GM08714 (cell line): ENCODE results near the gene CCK.
"Not testable (repeated sequence)": the region's sequence is repeated elsewhere in the genome, so short reads cannot be mapped to it uniquely, and the experiment has no call there.

Experiments
- H3K4me3 ChIP-seq: fragments of 200-500 bp; sonication (Bioruptor generic); 2 replicates; pipeline ENCODE4 v1.5.1; 2014; ENCODE audit warnings: mild to moderate bottlenecking, low read length, inconsistent platforms
- ZNF274 ChIP-seq: IDR thresholded peaks from 2 replicates; pipeline ENCODE4 v1.6.1; 2012; ENCODE audit warnings: mild to moderate bottlenecking, low read depth, low read length

CCK gene

GRCh38 chr3:42266085-42266484 is at the start of gene CCK:
CCK (minus strand) TSS chr3:42266185; CDS start chr3:42263630, 2,555 bp downstream.
- no peak for TF ChIP-seq ZNF274
- H3K4me3 ChIP-seq: no peak within 1 kb of the TSS

GRCh38 chr3:42314411-42314810 is 48.4 kb upstream of the CCK start:
- no peak overlapping the region for H3K4me3 ChIP-seq
- no peak for TF ChIP-seq ZNF274

GRCh38 chr3:42308651-42309050 is 42.7 kb upstream of the CCK start:
- TF ChIP-seq ZNF274: no peak
- no peak overlapping the region for H3K4me3 ChIP-seq

GRCh38 chr3:42306499-42306898 is 40.5 kb upstream of the CCK start:
- no peak overlapping the region for H3K4me3 ChIP-seq
- TF ChIP-seq ZNF274: no peak

- TF ChIP-seq ZNF274: no peak
- no peak overlapping the region for H3K4me3 ChIP-seq
Measured at GRCh38 chr3:42302924-42303634, 37.1 kb upstream of the CCK start.

- TF ChIP-seq ZNF274: no peak
- no peak overlapping the region for H3K4me3 ChIP-seq
Measured at GRCh38 chr3:42301446-42302175, 35.6 kb upstream of the CCK start.

GRCh38 chr3:42300778-42301177 is 34.8 kb upstream of the CCK start:
- no peak for TF ChIP-seq ZNF274
- H3K4me3 ChIP-seq: no peak overlapping the region

- no peak overlapping the region for H3K4me3 ChIP-seq
- no peak for TF ChIP-seq ZNF274
Measured at GRCh38 chr3:42300013-42300412, 34.0 kb upstream of the CCK start.

GRCh38 chr3:42298259-42298658 is 32.3 kb upstream of the CCK start:
- H3K4me3 ChIP-seq: no peak overlapping the region
- no peak for TF ChIP-seq ZNF274

GRCh38 chr3:42292009-42292408 is 26.0 kb upstream of the CCK start:
- H3K4me3 ChIP-seq: no peak overlapping the region
- TF ChIP-seq ZNF274: no peak

- no peak overlapping the region for H3K4me3 ChIP-seq
- TF ChIP-seq ZNF274: no peak
Measured at GRCh38 chr3:42290966-42291714, 25.2 kb upstream of the CCK start.

GRCh38 chr3:42289026-42289425 is 23.0 kb upstream of the CCK start:
- no peak overlapping the region for H3K4me3 ChIP-seq
- TF ChIP-seq ZNF274: no peak

- TF ChIP-seq ZNF274: no peak
- no peak overlapping the region for H3K4me3 ChIP-seq
Measured at GRCh38 chr3:42288385-42288784, 22.4 kb upstream of the CCK start.

- H3K4me3 ChIP-seq: not testable (repeated sequence)
Measured at GRCh38 chr3:42287423-42287822, 21.4 kb upstream of the CCK start.

- no peak for TF ChIP-seq ZNF274
- no peak overlapping the region for H3K4me3 ChIP-seq
Measured at GRCh38 chr3:42277676-42278075, 11.7 kb upstream of the CCK start.
